22Rv1 (cell line): ENCODE data around the gene ANKRD33B.
"Not testable (repeated sequence)": the region's sequence is repeated elsewhere in the genome, so short reads cannot be mapped to it uniquely, and the experiment has no call there.

Experiments
- ZFX ChIP-seq: fragments of 450-650 bp; IDR thresholded peaks from 2 replicates; pipeline ENCODE4 v1.6.1; 2017; ENCODE audit warnings: antibody characterized with exemption, borderline replicate concordance
- TF ChIP-seq, protein P1 (sequence below): fragments of 450-650 bp; IDR thresholded peaks from 2 replicates; pipeline ENCODE4 v1.5.1; 2017; ENCODE audit warnings: mild to moderate bottlenecking

- TF ChIP-seq, protein P1, sequence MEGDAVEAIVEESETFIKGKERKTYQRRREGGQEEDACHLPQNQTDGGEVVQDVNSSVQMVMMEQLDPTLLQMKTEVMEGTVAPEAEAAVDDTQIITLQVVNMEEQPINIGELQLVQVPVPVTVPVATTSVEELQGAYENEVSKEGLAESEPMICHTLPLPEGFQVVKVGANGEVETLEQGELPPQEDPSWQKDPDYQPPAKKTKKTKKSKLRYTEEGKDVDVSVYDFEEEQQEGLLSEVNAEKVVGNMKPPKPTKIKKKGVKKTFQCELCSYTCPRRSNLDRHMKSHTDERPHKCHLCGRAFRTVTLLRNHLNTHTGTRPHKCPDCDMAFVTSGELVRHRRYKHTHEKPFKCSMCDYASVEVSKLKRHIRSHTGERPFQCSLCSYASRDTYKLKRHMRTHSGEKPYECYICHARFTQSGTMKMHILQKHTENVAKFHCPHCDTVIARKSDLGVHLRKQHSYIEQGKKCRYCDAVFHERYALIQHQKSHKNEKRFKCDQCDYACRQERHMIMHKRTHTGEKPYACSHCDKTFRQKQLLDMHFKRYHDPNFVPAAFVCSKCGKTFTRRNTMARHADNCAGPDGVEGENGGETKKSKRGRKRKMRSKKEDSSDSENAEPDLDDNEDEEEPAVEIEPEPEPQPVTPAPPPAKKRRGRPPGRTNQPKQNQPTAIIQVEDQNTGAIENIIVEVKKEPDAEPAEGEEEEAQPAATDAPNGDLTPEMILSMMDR, result not testable (repeated sequence)
- not testable (repeated sequence) for TF ChIP-seq ZFX
Observed at GRCh38 chr5:10606632-10607022, 42.8 kb downstream of the ANKRD33B start.
